ENCODE measurements around the gene MEX3A.
"Not testable (repeated sequence)": the region's sequence is repeated elsewhere in the genome, so short reads cannot be mapped to it uniquely, and the experiment has no call there.

Gene MEX3A

DNA sequence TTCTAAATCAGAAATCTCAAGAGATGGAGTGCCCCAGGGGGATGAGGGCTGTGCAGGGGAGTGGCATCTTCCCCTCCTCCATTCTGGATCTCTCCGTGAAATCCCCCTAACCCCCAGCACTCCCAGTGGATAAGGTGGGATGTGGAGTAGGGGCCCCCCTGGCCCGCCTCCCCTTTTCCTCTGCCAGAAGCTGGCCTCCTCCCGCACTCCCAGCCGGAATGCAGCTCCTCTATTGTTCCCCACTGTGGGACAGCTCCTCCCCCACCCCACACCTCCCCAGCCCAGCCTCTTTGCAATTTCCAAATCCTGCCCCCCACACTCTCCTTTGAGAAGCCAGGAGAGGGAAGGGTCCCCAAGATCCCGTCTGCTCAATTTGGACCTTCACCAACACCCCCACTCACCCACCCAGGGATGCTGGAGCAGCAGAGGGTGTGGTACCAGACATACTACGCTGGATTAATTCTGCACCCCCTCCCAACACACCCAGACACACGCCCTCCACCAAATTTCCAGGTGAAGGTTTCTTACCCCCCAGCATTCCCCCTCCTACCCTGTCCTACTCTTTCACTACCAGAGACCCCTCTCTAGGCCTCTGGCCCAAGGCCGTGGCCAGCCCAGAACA lies 1.9 kb downstream of the MEX3A start:
- no peak for DNase-seq (ENCODE audit: extremely low read depth in 1 of 2, low read depth in 1 of 2)

DNA sequence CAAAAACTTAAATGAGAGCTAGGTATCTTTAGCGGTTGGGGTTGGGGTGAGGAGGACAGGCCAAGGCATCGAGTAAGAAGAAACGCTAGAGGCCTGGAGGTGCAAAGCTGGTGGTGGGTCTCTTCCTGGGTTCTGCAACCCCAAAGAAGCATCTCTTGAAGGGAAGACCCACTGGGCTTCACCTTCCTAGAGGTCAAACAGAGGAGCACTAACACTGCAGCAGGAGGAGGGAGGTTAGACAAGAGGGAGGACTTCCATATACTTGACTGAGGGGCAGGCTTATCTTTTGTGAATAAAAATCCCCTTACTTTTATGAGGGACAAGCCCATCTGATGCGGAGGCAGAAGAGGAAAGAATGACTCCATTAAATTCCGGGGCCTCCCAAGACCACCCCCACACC lies 2.5 kb downstream of the MEX3A start:
- DNase-seq (ENCODE audit: extremely low read depth in 1 of 2, low read depth in 1 of 2): no peak

DNA sequence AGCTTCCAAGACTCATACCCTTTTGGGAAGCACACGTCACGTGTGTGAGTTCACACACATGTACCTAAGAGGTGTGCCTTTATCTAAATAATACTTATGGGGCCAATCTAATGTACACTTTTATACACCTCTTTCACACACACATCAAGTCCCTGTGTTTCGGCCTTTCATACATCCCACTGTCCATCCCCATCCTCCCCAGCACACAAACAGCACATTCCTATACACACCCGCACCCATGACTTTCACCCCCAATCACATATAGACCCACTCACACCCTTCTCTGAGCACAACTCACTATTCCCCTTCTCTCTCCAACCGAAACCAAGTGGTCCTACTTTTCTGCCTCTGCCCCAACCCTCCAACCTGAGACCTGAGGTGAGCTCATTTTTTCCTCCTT lies 3.5 kb downstream of the MEX3A start:
- DNase-seq (ENCODE audit: extremely low read depth in 1 of 2, low read depth in 1 of 2): no peak

DNA sequence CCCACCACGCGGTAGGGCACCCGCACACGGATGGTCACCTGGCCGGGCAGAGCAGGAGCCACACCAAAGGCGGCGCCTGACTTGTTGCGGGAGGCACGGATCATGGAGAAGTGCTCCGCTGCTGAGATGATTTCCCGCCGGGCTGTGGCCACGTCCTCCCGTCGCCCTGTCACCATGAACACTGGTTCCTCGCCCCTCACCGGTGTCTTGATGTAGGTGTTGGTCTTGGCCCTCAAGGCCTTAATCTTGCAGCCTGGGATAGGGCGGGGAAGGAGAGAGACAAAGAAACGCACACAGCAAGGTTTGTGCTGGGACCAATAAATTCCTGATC lies 4.9 kb downstream of the MEX3A start:
- no peak for DNase-seq (ENCODE audit: extremely low read depth in 1 of 2, low read depth in 1 of 2)

- no peak for DNase-seq (ENCODE audit: extremely low read depth in 1 of 2, low read depth in 1 of 2)
Observed at GRCh38 chr1:156076609-156077429, 5.4 kb downstream of the MEX3A start.

DNA sequence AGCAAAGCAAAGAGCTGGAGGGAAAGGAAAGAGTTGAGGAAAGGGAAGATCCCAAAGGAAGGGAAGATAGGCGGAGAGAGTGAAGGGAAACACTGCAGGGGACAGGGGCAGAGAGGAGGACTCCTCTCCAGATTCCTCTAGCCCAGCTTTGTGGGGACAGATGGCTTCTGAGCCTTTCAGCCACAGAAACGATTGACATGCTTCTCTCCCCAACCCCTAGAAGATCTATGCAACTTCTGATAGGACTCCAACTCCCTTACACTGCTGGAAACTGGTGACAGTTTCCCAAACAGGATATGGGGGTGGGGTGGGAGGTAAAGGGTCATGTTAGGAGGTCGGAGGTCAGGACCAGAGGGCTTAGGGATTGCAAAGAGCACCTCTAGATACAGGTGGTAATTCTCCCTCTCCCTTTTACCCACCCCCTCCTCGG lies 6.5 kb downstream of the MEX3A start:
- no peak for DNase-seq (ENCODE audit: extremely low read depth in 1 of 2, low read depth in 1 of 2)

DNA sequence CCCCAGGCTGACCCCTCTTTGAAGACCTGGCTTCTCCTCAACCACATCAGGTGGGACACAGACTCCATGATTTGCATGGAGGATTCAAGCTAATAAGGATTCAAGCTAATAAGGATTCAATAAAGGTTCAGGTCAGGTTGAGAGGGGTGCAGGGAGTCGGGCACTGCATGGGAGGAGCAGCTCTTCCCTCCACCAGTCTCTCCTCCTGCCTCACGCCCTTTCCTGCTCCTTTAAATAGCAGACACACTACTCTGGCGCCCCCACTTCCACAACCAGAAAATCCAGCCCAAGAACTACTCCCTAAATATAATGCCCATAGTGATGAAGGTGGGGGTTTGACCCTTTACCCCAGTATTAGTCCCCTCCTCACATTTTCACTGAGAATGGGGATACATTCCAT lies 7.1 kb downstream of the MEX3A start:
- DNase-seq (ENCODE audit: extremely low read depth in 1 of 2, low read depth in 1 of 2): no peak

- no peak for DNase-seq (ENCODE audit: extremely low read depth in 1 of 2, low read depth in 1 of 2)
Observed at GRCh38 chr1:156074661-156075060, 7.6 kb downstream of the MEX3A start.

GRCh38 chr1:156073740-156074139 lies 8.5 kb downstream of the MEX3A start:
- DNase-seq (ENCODE audit: extremely low read depth in 1 of 2, low read depth in 1 of 2): no peak

DNA sequence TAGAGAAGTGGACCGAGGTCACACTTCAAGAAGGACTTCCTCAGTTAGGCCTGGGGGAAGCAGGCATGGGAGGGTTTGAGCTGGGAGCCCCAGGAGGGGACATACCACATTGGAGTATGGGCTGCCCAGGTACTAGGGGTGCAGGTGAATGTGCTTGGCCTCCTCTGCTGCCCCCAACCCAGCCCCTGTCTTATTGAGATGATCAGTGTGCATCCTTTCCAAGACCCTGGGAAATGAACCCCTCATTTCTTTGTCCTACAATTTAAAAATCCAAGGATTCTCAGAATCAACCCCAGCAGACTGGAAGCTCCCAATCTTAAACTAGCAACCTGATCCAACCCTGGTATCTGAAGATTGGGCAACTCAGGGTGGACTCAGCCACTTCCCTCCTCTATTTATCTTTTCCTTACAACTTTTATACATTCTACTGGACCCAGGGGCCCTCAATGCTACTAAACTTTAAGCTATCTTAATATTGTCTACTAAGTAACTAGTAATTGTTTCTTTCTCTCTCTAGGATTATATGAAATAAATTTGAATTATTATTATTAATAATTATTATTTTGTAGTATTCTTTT lies 9.1 kb downstream of the MEX3A start:
- DNase-seq (ENCODE audit: extremely low read depth in 1 of 2, low read depth in 1 of 2): no peak

- DNase-seq (ENCODE audit: extremely low read depth in 1 of 2, low read depth in 1 of 2): no peak
Observed at GRCh38 chr1:156072251-156072650, 10.0 kb downstream of the MEX3A start.

DNA sequence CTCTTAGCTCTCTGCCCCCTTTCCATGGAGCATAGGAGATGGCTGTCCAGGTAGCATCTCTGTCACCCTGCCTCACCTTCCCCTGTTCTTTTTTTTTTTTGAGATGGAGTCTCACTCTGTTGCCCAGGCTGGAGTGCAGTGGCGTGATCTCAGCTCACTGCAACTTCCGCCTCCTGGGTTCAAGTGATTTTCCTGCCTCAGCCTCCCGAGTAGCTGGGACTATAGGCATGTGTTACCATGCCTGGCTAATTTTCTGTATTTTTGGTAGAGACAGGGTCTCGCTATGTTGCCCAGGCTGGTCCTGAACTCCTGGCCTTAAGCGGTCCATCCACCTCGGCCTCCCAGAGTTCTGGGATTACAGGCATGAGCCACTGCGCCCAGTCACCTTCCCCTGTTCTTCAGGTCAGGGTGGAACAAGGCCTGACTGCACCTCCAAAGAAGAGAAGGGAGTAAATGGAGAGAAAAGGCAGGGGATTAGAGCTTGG lies 10.9 kb downstream of the MEX3A start:
- not testable (repeated sequence) for DNase-seq (ENCODE audit: extremely low read depth in 1 of 2, low read depth in 1 of 2)

DNA sequence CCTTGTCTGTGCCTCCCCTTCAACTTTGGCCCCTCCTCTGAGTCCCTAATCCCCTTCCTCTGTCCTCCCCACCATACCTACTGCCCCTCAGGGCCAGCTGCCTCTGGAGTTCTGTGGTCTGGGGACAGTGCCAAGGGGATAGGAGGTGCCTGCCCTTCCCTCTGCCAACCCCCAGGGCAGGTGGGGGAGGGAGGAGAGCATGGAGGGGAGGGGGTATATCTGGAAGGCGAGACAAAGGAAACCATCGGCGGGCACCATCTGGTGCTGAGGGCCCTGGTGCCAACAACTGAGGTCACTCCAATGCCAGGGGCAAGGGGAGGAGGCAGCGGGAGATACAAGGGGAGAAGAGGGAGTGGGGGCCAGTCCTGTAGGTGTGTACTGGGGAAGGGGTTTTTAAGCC lies 11.7 kb downstream of the MEX3A start:
- no peak for DNase-seq (ENCODE audit: extremely low read depth in 1 of 2, low read depth in 1 of 2)

DNA sequence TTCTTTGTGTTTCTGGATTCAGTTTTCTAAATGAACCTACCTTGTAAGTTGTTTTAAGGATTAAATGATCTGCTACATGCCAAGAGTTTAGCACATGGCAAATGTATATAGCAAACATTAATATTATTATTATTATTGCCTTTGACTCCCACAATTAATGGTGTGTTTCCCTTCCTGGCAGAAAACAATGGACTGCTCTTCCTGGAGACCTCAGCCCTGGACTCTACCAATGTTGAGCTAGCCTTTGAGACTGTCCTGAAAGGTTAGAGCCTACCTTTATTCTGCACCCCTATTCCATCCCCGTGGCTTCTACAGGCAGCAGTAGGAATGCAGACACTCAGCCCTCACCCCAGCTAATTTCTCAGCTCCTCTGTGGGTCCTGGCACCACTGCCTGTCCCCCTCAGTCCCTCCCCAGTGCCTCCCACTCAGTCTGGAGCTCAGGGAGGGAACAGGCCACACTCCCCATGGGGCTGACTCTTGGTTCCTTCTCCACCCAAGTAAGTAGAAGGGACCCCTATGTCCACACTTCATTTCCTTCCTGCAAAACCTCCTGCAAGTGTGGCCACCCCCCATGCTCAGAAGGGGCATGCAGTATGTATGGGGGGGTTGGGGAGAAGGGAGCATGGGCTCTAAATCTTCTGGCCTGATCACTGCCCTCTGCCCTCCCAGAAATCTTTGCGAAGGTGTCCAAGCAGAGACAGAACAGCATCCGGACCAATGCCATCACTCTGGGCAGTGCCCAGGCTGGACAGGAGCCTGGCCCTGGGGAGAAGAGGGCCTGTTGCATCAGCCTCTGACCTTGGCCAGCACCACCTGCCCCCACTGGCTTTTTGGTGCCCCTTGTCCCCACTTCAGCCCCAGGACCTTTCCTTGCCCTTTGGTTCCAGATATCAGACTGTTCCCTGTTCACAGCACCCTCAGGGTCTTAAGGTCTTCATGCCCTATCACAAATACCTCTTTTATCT lies 12.5 kb downstream of the MEX3A start:
- no peak for DNase-seq (ENCODE audit: extremely low read depth in 1 of 2, low read depth in 1 of 2)

DNA sequence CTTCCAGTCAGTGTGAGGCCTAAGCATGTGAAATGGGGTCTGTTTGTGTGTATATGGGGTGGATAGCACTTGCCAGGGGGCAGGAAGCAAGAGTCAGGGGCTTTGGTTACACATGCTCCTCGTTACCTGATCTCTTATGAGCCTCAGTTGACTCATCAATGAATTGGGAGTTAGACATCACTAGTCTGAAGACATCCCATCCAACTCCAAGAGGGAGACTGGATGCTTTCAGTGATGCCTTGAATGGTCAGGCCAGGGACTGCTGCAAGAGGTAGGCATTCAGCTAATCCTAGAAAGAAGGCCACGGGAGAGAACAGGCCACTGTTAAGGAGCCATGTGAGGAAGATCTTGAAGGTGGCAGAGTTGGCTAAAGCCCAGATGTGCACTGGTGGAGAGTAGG lies 15.0 kb downstream of the MEX3A start:
- DNase-seq (ENCODE audit: extremely low read depth in 1 of 2, low read depth in 1 of 2): no peak

DNA sequence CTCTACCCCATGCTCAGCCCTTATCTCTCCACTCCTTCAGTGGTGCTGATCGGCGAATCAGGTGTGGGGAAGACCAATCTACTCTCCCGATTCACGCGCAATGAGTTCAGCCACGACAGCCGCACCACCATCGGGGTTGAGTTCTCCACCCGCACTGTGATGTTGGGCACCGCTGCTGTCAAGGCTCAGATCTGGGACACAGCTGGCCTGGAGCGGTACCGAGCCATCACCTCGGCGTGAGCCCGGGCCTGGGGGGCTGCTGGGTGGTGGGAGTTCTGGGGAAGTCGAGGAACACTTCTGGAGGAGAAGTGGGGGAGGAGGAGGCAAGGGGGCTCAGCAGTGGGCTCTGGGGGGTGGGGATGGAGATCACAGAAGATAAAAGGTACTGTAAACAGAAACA lies 16.4 kb downstream of the MEX3A start:
- no peak for DNase-seq (ENCODE audit: extremely low read depth in 1 of 2, low read depth in 1 of 2)

GRCh38 chr1:156065212-156065611 lies 17.1 kb downstream of the MEX3A start:
- DNase-seq (ENCODE audit: extremely low read depth in 1 of 2, low read depth in 1 of 2): no peak

GRCh38 chr1:156064615-156065014 lies 17.6 kb downstream of the MEX3A start:
- no peak for DNase-seq (ENCODE audit: extremely low read depth in 1 of 2, low read depth in 1 of 2)

DNA sequence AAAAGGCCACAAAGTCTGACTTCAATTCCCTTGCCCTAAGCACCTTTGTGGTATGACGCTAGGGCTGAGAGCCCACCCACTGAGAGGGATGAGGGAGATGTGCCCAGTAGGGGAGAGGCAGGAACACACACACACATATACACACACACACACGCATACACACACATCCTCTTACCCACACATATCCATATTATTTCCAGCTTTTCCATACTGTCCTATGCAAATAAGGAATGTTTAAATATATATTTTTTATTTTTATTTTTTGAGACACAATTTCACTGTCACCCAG lies 18.3 kb downstream of the MEX3A start:
- no peak for DNase-seq (ENCODE audit: extremely low read depth in 1 of 2, low read depth in 1 of 2)

- no peak for DNase-seq (ENCODE audit: extremely low read depth in 1 of 2, low read depth in 1 of 2)
Observed at GRCh38 chr1:156062189-156062588, 20.1 kb downstream of the MEX3A start.

- DNase-seq (ENCODE audit: extremely low read depth in 1 of 2, low read depth in 1 of 2): no peak
Observed at GRCh38 chr1:156060937-156061636, 21.2 kb downstream of the MEX3A start, which contains the start of gene RAB25. TSS of gene RAB25 (plus strand) at chr1:156061160. CDS start at chr1:156061401, 241 bp downstream.
